Thyroid gland (tissue), 4 donors: ENCODE results near the gene USP26.
"Not testable (repeated sequence)": the region's sequence is repeated elsewhere in the genome, so short reads cannot be mapped to it uniquely, and the experiment has no call there.

Experiments
- CTCF ChIP-seq, 6 experiments: fragments of 200-600 bp in 3 of 6; fragments of 450-650 bp in 3 of 6; sonication (generic) in 3 of 6; IDR thresholded peaks; one replicate each; pipeline ENCODE4 v1.5.1; 2016 to 2019; ENCODE audit warnings: antibody characterized with exemption in 6 of 6, mild to moderate bottlenecking in 2 of 6, inconsistent platforms in 1 of 6, moderate library complexity in 1 of 6
- POLR2A ChIP-seq, 2 donors: fragments of 450-650 bp; IDR thresholded peaks; one replicate each; pipeline ENCODE4 v1.6.1; 2017; ENCODE audit warnings: antibody characterized with exemption in 2 of 2, mild to moderate bottlenecking in 2 of 2, moderate library complexity in 1 of 2

- TF ChIP-seq CTCF, POLR2A (IDR thresholded peaks at IDR 0.05): not testable (repeated sequence)
Measured at GRCh38 chrX:132980035-132980434, 116.9 kb downstream of the USP26 start.
